Progenitor cell of endocrine pancreas (in vitro differentiated cells): Measurements from ENCODE around the gene NMNAT2. TPM values are rescaled to one million over a fixed set of nuclear protein-coding genes. Genes with fewer than 3 reads are reported as not detected.
"Not testable (repeated sequence)": the region's sequence is repeated elsewhere in the genome, so short reads cannot be mapped to it uniquely, and the experiment has no call there.

Experiments used
- DNase-seq: peaks from one replicate; pipeline ENCODE4 v3.0.0; 2021; ENCODE audit warnings: low spot score; ENCODE audit not compliant: unreplicated experiment
- H3K27ac Mint-ChIP-seq: 2 replicates; pipeline ENCODE4 v1.8.0; 2021; ENCODE audit warnings: mild to moderate bottlenecking, moderate library complexity, mixed read lengths
- H3K27me3 Mint-ChIP-seq: 2 replicates; pipeline ENCODE4 v1.8.0; 2021; ENCODE audit warnings: mixed read lengths
- H3K36me3 Mint-ChIP-seq: 2 replicates; pipeline ENCODE4 v1.8.0; 2022; ENCODE audit warnings: mixed read lengths; ENCODE audit not compliant: insufficient read depth
- H3K4me1 Mint-ChIP-seq: 2 replicates; pipeline ENCODE4 v1.8.0; 2021; ENCODE audit warnings: low read depth, mixed read lengths
- H3K4me3 Mint-ChIP-seq: 2 replicates; pipeline ENCODE4 v1.8.0; 2021; ENCODE audit warnings: low read depth, mild to moderate bottlenecking, moderate library complexity, mixed read lengths
- H3K9me3 Mint-ChIP-seq: 2 replicates; pipeline ENCODE4 v1.8.0; 2021; ENCODE audit warnings: low read depth, mixed read lengths
- total RNA-seq: library from RNA; stranded (reverse); gene quantifications from 2 replicates; pipeline ENCODE4 v1.2.1, GENCODE V29; 2021
- TF ChIP-seq, protein P1 (sequence below): fragments of 200-600 bp; sonication (generic); IDR thresholded peaks from one replicate; pipeline ENCODE4 v1.5.0; 2021; ENCODE audit warnings: antibody characterized with exemption, mild to moderate bottlenecking; ENCODE audit not compliant: unreplicated experiment

The NMNAT2 gene
- total RNA-seq, 1 donor from 2014 or later = 3.1 TPM

DNA sequence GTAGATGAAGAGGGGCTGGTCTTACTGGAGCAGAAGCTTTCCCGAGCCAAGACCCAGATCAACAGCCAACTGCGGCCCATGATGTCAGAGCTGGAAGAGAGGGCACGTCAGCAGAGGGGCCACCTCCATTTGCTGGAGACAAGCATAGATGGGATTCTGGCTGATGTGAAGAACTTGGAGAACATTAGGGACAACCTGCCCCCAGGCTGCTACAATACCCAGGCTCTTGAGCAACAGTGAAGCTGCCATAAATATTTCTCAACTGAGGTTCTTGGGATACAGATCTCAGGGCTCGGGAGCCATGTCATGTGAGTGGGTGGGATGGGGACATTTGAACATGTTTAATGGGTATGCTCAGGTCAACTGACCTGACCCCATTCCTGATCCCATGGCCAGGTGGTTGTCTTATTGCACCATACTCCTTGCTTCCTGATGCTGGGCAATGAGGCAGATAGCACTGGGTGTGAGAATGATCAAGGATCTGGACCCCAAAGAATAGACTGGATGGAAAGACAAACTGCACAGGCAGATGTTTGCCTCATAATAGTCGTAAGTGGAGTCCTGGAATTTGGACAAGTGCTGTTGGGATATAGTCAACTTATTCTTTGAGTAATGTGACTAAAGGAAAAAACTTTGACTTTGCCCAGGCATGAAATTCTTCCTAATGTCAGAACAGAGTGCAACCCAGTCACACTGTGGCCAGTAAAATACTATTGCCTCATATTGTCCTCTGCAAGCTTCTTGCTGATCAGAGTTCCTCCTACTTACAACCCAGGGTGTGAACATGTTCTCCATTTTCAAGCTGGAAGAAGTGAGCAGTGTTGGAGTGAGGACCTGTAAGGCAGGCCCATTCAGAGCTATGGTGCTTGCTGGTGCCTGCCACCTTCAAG is 174.8 kb downstream of the NMNAT2 start:
- Mint-ChIP-seq H3K4me1 (peaks cover 4% of the 10 kb centered on the region), H3K9me3 (no peaks in the 10 kb centered on the region), H3K27me3 (peaks cover 21% of the 10 kb centered on the region), H3K4me3 (no peak overlapping the region), H3K36me3 (no peaks in the 10 kb centered on the region), H3K27ac (no peak overlapping the region)
- DNase-seq = no peak
- TF ChIP-seq, protein P1, sequence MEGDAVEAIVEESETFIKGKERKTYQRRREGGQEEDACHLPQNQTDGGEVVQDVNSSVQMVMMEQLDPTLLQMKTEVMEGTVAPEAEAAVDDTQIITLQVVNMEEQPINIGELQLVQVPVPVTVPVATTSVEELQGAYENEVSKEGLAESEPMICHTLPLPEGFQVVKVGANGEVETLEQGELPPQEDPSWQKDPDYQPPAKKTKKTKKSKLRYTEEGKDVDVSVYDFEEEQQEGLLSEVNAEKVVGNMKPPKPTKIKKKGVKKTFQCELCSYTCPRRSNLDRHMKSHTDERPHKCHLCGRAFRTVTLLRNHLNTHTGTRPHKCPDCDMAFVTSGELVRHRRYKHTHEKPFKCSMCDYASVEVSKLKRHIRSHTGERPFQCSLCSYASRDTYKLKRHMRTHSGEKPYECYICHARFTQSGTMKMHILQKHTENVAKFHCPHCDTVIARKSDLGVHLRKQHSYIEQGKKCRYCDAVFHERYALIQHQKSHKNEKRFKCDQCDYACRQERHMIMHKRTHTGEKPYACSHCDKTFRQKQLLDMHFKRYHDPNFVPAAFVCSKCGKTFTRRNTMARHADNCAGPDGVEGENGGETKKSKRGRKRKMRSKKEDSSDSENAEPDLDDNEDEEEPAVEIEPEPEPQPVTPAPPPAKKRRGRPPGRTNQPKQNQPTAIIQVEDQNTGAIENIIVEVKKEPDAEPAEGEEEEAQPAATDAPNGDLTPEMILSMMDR = no peak

DNA sequence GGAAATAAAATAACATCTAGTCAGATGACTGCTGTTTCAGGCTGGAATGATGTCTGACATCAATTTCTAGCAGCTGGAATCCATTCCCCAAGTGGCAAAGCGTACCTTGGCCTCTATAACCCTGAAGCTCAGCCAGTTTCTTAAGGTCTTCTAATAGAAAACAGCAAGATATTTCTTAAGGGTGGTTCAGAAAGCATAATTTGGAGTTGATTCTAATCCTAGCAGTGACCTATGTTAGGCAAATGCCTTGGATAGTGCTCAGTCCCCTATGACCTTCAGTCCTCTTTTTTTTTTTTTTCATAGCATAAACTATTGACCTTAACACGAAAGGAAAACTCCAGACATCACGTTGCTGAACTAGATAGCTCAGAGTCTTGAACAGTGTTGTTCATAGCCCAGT is 175.6 kb downstream of the NMNAT2 start:
- no peak for DNase-seq
- no peak overlapping the region for H3K4me3 Mint-ChIP-seq
- H3K27me3 Mint-ChIP-seq = peaks cover 15% of the 10 kb centered on the region
- TF ChIP-seq, protein P1 = no peak
- H3K4me1 Mint-ChIP-seq = peaks cover 3% of the 10 kb centered on the region
- H3K27ac Mint-ChIP-seq = no peak overlapping the region
- H3K36me3 Mint-ChIP-seq = no peaks in the 10 kb centered on the region
- H3K9me3 Mint-ChIP-seq = no peaks in the 10 kb centered on the region

DNA sequence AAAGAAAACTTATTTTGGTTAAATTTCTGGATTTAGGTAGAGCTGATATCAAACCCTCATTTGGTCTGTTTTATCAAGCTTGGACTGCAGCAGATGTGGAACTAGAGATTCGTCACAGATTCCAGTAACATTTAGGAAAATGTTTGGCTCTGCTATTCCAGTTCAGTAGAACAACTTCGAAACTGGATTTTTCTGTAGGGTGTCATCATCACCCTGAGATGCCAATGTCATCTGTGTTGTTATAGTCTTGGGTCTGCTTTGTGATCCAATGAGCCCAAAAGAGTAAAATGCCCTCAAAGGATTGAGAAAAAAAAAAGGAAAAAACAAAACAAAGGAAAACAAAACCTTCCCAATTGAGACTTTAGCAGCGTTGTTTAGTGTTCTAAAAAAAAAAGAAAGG is 176.7 kb downstream of the NMNAT2 start:
- no peaks in the 10 kb centered on the region for H3K36me3 Mint-ChIP-seq
- TF ChIP-seq, protein P1 = no peak
- H3K27me3 Mint-ChIP-seq = peaks cover 15% of the 10 kb centered on the region

DNA sequence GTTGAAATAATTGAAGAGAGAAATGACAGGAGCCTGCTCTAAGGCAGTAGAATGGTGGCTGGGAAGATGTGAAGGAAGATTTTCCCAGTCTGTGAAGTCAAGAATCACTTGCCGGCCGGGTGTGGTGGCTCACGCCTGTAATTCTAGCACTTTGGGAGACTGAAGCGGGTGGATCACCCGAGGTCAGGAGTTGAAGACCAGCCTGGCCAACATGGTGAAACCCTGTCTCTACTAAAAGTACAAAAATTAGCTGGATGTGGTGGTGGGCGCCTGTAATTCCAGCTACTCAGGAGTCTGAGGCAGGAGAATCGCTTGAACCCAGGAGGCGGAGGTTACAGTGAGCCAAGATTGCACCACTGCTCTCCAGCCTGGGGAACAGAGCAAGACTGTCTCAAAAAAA is 177.3 kb downstream of the NMNAT2 start:
- not testable (repeated sequence) for H3K36me3 Mint-ChIP-seq, H3K4me3 Mint-ChIP-seq, H3K9me3 Mint-ChIP-seq, H3K4me1 Mint-ChIP-seq, H3K27ac Mint-ChIP-seq, DNase-seq
- peaks cover 12% of the 10 kb centered on the region for H3K27me3 Mint-ChIP-seq

More for the DNA sequence above, 176.7 kb downstream of the NMNAT2 start:
- H3K9me3 Mint-ChIP-seq = no peaks in the 10 kb centered on the region
- no peak overlapping the region for H3K27ac Mint-ChIP-seq
- no peak for DNase-seq
- peaks cover 1% of the 10 kb centered on the region for H3K4me1 Mint-ChIP-seq
- H3K4me3 Mint-ChIP-seq = no peak overlapping the region

DNA sequence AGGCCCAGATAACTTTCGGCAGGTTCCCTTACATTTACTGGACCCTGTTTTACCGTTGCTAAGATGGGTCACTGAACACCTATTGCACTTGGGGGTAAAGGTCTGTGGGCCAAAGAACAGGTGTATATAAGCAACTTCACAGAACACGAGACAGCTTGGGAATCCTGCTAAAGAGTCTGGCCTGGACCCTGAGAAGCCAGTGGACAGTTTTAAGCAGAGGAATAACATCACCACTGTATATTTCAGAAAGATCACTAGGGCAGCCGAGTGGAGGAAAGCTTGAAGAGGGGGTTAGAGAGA is 177.7 kb downstream of the NMNAT2 start:
- Mint-ChIP-seq H3K27me3 (peaks cover 9% of the 10 kb centered on the region), H3K27ac (no peak overlapping the region), H3K36me3 (no peaks in the 10 kb centered on the region), H3K4me1 (peaks cover 2% of the 10 kb centered on the region), H3K9me3 (no peaks in the 10 kb centered on the region), H3K4me3 (no peak overlapping the region)
- TF ChIP-seq, protein P1 = no peak
- no peak for DNase-seq
